ENCODE results near the gene OTOF. TPM values are rescaled to one million over a fixed set of nuclear protein-coding genes. Genes with fewer than 3 reads are reported as not detected.

OTOF gene
- total and polyA plus RNA-seq, 9 of the 15 experiments (the other 6 are each of a cell fraction or from before 2014, with no cell fraction given) = 0.03 to 0.11 (median 0.06) TPM; not detected in 5

GRCh38 chr2:26493566-26493965 lies 15.6 kb upstream of the OTOF start (continued):
- TF ChIP-seq, protein P1, sequence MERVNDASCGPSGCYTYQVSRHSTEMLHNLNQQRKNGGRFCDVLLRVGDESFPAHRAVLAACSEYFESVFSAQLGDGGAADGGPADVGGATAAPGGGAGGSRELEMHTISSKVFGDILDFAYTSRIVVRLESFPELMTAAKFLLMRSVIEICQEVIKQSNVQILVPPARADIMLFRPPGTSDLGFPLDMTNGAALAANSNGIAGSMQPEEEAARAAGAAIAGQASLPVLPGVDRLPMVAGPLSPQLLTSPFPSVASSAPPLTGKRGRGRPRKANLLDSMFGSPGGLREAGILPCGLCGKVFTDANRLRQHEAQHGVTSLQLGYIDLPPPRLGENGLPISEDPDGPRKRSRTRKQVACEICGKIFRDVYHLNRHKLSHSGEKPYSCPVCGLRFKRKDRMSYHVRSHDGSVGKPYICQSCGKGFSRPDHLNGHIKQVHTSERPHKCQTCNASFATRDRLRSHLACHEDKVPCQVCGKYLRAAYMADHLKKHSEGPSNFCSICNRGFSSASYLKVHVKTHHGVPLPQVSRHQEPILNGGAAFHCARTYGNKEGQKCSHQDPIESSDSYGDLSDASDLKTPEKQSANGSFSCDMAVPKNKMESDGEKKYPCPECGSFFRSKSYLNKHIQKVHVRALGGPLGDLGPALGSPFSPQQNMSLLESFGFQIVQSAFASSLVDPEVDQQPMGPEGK (CRISPR knock-in tag; IDR thresholded peaks at IDR 0.05; ENCODE audit: borderline replicate concordance) = no peak
- TF ChIP-seq SPI1 (IDR thresholded peaks at IDR 0.05; ENCODE audit: borderline replicate concordance, low read depth, low read length) (peak; percentile 47; the same call in 1 of the 2 replicates), IFI16 (CRISPR knock-in tag; IDR thresholded peaks at IDR 0.05) (no peak), GABPB2 (CRISPR knock-in tag; conservative IDR thresholded peaks at IDR 0.05) (no peak), PRDM10 (IDR thresholded peaks at IDR 0.05; ENCODE audit: partially characterized antibody) (peak; percentile 50), MTA2 (IDR thresholded peaks at IDR 0.05; ENCODE audit: low read depth) (no peak), ZNF512 (tag; IDR thresholded peaks at IDR 0.05) (peak; percentile 76)
